ENCODE results near the gene ALDH5A1. TPM values are rescaled to one million over a fixed set of nuclear protein-coding genes. Genes with fewer than 3 reads are reported as not detected.

Gene ALDH5A1
- 8.3 TPM for polyA plus RNA-seq (ENCODE audit: insufficient read length)

- peak; percentile 31 for DNase-seq (ENCODE audit: low read depth)
These were observed at the start of gene ALDH5A1 for GRCh38 chr6:24494821-24495795. Gene ALDH5A1 (plus strand): TSS chr6:24494969. CDS start chr6:24494997, 28 bp downstream.

DNA sequence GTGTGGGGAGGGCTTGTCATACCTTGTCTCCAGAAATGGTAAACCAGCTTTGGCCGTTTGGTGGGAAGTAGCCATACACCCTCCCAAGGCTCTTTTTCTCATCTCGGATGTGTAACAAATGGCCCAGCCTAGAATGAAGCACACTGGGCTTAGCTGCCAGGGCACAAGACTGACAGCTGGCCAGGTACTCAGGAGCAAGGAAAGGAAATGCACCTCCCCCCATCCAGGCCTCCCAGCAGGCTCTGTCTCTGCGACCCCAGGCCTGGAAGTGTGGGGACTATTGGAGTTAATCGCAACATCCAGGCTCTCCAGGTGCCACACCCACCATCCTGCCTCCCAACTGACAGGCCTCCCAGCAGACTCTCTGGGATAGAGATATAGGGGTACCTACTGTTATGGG, 49.1 kb upstream of the ALDH5A1 start:
- no peak for DNase-seq (ENCODE audit: low read depth)

- no peak for DNase-seq (ENCODE audit: low read depth)
These were observed 48.1 kb upstream of the ALDH5A1 start for GRCh38 chr6:24446670-24447069.

DNA sequence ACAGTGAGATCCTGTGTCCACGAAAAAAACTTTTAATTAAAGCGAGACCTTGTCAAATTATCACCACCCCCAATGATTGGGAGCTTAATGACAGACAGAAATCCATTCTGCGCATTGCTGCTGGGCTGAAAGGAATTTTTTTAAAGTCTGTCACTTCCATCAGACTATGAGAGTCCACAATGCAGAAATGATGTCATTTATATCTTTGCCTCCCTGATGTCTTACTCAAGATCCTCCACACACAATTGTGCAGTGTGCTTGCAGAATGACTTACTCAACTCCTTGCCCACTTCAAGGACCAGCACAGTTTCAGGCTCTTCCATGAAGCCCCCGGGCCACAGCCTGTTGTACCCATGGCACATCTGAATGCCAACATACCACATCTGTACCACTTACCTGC, 46.4 kb upstream of the ALDH5A1 start:
- DNase-seq (ENCODE audit: low read depth): no peak

GRCh38 chr6:24448828-24449525, 45.8 kb upstream of the ALDH5A1 start:
- DNase-seq (ENCODE audit: low read depth): no peak

DNA sequence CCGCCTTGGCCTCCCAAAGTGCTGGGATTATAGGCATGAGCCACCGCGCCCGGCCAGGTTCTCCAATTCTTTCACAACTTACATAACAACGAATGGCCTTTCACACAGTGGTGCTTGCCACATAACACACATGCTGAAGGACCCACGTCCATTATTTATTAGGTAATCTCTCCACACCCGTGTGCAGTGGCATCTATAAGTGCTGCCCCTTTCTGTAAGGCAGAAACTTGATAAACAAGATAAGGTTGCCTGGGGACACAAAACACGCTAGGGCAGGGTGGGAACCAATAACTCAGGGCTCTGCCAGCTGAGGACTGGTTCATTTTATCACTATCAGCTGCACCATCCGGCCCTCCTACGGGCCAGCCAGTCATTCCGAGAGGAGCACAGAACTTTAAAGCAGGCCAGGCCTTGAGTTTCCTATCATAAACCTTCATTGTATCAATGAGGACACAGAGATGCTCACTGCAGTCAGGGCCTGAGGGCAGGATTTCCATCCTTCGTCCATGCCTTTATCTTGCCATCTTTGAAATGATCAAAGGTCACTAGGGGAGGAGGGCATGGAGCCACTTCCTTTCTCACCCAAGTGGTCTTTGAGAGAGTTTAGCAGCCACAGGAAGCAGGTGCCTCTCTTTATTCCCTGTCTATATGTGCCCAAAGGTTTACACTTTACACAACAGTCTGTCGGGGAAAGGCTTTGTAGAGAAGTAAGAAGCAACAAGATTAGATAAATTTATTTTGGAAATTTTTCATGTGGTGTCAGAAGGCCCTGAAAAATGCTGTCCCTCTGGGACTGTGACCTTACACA, 43.0 kb upstream of the ALDH5A1 start:
- no peak for DNase-seq (ENCODE audit: low read depth)

DNA sequence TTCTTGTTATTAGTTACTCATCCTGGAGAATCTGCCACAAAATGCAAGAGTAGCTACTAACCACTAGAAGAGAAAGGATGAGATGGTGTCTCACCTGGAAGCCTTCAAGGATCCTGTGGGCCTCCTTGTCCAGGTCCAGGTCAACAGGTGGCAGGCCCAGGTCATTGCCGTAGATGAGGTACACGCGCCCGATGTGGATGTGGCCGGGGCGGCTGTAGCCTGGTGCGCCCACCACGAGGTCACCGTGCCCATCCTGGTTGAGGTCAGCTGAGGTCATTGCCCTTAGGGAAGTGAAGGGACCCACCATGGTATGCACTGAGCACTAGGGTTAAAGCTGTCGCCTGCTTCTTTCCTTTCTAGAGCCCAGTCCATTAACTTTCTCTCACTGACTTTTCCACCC, 40.8 kb upstream of the ALDH5A1 start:
- no peak for DNase-seq (ENCODE audit: low read depth)

- no peak for DNase-seq (ENCODE audit: low read depth)
These were observed 40.3 kb upstream of the ALDH5A1 start for GRCh38 chr6:24454452-24454851.

- no peak for DNase-seq (ENCODE audit: low read depth)
These were observed 39.7 kb upstream of the ALDH5A1 start for GRCh38 chr6:24455061-24455460.

DNA sequence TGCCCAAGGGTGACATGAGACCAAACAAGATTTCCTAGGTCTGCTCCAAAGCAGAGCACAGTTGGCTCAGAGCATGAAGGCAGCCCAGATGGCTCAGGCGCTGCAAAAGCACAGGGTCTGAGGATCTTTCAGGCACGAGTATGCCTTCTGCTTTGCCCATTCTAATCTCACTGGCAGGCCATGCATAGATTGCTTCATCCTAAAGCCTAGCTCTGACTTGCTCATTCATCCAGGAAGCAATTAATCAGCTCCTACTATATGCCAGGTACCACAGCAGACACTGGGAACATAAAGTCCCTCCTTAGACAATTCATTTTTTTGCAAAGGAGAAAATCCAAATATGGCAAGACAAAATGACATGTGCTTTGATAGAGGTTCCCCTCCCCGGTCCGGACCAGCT, 36.6 kb upstream of the ALDH5A1 start:
- DNase-seq (ENCODE audit: low read depth): no peak

DNA sequence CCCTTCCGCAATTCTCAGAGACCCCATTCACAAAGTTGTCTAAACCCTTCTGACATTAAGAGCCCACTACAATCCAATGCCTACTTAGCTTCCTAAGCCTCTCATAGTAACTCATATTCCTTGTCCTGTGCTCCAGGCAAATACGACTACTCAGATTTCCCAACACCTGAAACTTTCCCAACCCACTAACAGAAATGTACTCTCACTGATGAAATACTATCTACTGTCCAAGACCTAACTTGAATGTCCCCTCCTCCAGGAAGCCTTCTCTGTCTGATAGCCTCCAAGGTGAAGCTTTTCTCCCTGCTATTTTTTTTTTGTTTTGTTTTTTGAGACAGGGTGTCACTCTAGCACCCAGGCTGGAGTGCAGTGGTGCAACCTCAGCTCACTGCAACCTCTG, 35.8 kb upstream of the ALDH5A1 start:
- no peak for DNase-seq (ENCODE audit: low read depth)

DNA sequence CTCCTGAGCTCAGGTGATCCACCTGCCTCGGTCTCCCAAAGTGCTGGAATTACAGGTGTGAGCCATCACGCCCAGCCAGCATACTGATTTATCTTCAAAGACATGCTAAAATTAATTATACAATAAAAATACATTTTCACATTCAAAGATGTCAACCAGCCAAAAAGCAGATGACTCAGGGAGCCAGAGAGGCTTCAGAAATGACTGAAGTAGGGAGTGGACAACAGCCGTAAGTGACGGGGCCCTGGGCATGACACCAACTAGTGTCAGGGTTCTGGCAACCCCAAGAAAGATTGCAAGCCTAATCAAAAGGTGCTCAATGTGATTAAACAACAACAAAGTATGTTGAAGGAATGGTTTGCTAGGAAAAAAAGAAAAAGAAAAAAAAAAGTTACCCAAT, 33.8 kb upstream of the ALDH5A1 start:
- no peak for DNase-seq (ENCODE audit: low read depth)

GRCh38 chr6:24464253-24465038, 30.3 kb upstream of the ALDH5A1 start:
- DNase-seq (ENCODE audit: low read depth): no peak

GRCh38 chr6:24469811-24470210, 25.0 kb upstream of the ALDH5A1 start:
- DNase-seq (ENCODE audit: low read depth): no peak

- DNase-seq (ENCODE audit: low read depth): no peak
These were observed 22.6 kb upstream of the ALDH5A1 start for GRCh38 chr6:24472181-24472580.

GRCh38 chr6:24476631-24477030, 18.1 kb upstream of the ALDH5A1 start:
- DNase-seq (ENCODE audit: low read depth): no peak

GRCh38 chr6:24477070-24477469, 17.7 kb upstream of the ALDH5A1 start:
- no peak for DNase-seq (ENCODE audit: low read depth)

DNA sequence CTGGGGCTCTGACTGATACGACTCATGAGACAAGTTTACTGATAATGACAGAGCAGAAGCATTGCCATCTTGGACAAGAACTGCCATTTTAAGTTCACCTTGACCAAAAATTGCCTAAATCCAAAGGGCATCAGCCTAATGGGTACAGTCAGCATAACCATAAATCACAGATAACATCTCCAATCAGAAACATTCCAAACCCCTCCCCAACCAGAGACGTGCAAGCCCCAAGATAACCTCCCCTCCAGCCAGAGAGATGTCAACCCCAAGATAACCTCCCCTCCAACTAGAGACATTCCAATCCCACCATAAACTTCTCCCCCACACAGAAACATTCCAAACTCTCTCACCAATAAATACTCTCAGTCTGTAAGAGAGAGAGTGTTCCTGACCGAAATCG, 15.9 kb upstream of the ALDH5A1 start:
- DNase-seq (ENCODE audit: low read depth): no peak

DNA sequence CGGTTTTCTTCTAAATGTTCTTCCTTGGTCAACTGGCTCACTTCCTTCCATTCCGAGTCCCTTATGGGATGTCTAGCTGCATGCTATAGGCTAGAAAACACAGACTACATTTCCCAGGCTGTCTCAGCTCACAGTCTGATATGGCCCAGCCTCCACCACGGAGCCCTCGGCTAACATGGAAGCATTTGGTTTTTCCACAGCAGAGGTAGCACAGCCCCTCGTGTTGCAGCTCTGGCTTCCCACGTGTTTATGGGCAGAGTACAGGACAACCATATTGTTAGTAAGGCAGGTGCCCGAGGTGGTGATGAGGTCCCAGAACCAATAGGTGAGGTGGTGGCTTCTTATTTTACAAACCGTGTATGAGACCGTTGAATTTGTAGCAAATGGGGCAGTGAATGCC, 14.1 kb upstream of the ALDH5A1 start:
- DNase-seq (ENCODE audit: low read depth): no peak

DNA sequence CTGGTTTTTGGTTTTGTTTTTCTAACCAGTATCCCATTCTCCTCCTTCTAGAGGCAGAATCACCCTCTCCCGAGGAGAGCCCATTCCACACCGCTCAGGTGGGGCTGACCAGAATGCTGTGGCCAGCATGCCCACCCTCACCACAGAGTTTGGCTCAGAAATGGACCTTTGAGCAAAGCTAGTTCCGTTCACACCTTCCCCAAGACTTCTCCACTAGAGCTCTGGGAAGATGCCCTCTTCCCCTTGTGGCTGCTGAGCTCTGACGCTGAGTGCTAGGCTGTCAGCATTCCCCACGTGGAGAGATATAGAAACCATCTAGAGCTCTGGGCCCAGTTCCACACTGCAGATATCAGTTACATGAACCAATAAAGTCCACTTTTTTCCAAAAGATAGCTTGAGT, 13.3 kb upstream of the ALDH5A1 start:
- DNase-seq (ENCODE audit: low read depth): no peak

DNA sequence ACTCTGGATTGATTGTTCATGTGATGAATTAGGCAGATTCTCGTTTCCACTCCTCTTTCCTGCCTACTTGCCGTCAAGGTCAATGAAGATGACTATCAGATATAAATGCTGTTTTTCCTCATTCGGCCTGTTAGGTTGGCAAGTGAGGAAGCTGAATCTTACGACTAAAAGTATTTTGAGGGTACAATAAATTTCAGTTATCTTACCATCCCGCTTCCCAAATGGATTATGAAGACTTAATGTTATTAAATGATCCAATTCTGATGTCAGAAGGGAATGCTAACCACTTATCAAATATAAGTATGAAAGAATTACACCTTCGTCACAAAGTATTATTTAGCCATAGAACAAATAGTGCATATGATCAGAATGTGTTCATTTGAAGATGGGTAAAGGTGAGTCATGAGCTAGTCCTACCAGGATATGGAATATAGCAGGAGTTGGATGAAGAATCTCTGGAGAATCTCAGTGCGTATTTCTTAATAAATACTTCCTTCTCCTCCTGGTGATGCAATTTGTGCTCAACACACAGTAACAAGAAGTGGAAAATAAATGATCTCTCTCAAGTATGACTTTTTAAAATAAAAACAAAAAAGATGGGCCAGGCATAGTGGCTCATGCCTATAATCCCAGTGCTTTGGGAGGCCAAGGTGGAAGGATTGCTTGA, 10.0 kb upstream of the ALDH5A1 start:
- no peak for DNase-seq (ENCODE audit: low read depth)
